HL-60 (cell line): Measurements from ENCODE around the gene RAG1.

Experiments
- DNase-seq, 2 experiments: peaks; one replicate each; pipeline ENCODE4 v3.0.0-alpha.2; 2010 to 2020; ENCODE audit warnings: low read depth in 1 of 2, low spot score in 1 of 2
- H3K27ac ChIP-seq: fragments of 250-450 bp; sonication (Bioruptor Pico); replicated peaks from 2 replicates; pipeline ENCODE4 v1.5.1; 2020; ENCODE audit warnings: mild to moderate bottlenecking, moderate library complexity
- H3K27me3 ChIP-seq: fragments of 250-450 bp; sonication (Bioruptor Pico); 2 replicates; pipeline ENCODE4 v1.5.1; 2021; ENCODE audit warnings: mild to moderate bottlenecking, moderate library complexity; ENCODE audit not compliant: insufficient read depth, poor library complexity, severe bottlenecking
- H3K4me3 ChIP-seq: replicated peaks from 2 replicates; pipeline ENCODE4 v1.5.1; 2011; ENCODE audit warnings: mild to moderate bottlenecking, control low read depth, low read length; ENCODE audit not compliant: insufficient read depth
- GABPA ChIP-seq: IDR thresholded peaks from 2 replicates; pipeline ENCODE4 v1.6.1; 2012; ENCODE audit warnings: low read depth
- POLR2AphosphoS5 ChIP-seq: IDR thresholded peaks from 2 replicates; pipeline ENCODE4 v1.6.1; 2012; ENCODE audit warnings: low read depth
- SPI1 ChIP-seq: IDR thresholded peaks from 2 replicates; pipeline ENCODE4 v1.6.1; 2012; ENCODE audit warnings: low read depth, mild to moderate bottlenecking, borderline replicate concordance
- TF ChIP-seq, protein P1 (sequence below): IDR thresholded peaks from one replicate; pipeline ENCODE4 v1.5.1; 2011; ENCODE audit warnings: low read length, control low read depth, inconsistent platforms; ENCODE audit not compliant: insufficient read depth
- TF ChIP-seq, protein P2 (sequence below): IDR thresholded peaks from 2 replicates; pipeline ENCODE4 v1.6.1; 2012; ENCODE audit warnings: low read depth; ENCODE audit not compliant: insufficient replicate concordance

Gene RAG1

DNA sequence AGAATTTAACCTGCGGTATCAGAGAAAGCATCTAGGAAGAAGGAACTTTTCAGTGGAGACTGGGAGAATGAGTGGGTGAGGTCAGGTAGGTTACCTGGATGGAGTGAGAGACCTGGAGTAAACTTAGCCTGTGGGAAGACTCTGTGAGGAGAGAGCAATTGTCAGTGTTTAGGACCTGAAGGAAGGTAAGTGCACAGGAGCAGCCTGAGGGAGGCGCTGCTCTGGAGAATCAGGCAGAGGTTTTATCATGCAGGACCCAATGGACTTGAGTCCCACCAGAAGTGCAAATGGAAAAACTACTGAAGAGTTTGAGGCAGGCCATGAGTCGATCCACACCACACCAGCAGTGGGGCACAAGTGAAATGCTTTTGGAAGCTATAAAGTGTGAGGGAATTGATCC, 15.9 kb downstream of the RAG1 start:
- H3K4me3 ChIP-seq: no peak overlapping the region
- TF ChIP-seq, protein P1, sequence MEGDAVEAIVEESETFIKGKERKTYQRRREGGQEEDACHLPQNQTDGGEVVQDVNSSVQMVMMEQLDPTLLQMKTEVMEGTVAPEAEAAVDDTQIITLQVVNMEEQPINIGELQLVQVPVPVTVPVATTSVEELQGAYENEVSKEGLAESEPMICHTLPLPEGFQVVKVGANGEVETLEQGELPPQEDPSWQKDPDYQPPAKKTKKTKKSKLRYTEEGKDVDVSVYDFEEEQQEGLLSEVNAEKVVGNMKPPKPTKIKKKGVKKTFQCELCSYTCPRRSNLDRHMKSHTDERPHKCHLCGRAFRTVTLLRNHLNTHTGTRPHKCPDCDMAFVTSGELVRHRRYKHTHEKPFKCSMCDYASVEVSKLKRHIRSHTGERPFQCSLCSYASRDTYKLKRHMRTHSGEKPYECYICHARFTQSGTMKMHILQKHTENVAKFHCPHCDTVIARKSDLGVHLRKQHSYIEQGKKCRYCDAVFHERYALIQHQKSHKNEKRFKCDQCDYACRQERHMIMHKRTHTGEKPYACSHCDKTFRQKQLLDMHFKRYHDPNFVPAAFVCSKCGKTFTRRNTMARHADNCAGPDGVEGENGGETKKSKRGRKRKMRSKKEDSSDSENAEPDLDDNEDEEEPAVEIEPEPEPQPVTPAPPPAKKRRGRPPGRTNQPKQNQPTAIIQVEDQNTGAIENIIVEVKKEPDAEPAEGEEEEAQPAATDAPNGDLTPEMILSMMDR: no peak
- TF ChIP-seq GABPA (no peak), SPI1 (no peak)
- no peak for DNase-seq
- no peaks in the 10 kb centered on the region for H3K27me3 ChIP-seq
- H3K27ac ChIP-seq: no peak overlapping the region

DNA sequence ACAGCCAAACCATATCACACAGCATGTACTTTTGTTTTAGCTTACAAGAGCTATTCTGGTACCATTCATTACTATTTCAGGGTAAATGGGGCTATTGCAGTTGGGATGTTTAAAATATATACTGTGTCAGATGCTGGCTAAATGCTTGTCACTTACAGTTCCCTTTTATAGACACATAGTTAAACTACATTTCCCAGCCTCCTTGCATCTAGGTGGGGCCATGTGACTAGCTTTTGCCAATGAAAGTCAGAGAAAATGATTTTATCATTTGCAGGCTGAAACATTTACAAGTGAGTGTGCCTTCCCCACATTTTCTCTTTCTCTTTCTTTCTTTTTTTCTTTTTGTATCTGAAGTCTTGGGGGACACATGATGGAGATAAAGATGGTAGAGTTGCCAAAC, 18.7 kb downstream of the RAG1 start:
- H3K4me3 ChIP-seq: no peak overlapping the region
- no peaks in the 10 kb centered on the region for H3K27me3 ChIP-seq
- no peak for DNase-seq
- no peak overlapping the region for H3K27ac ChIP-seq
- no peak for TF ChIP-seq GABPA
- TF ChIP-seq, protein P1: no peak
- peak; percentile 19; the same call in 1 of the 2 replicates for TF ChIP-seq SPI1

DNA sequence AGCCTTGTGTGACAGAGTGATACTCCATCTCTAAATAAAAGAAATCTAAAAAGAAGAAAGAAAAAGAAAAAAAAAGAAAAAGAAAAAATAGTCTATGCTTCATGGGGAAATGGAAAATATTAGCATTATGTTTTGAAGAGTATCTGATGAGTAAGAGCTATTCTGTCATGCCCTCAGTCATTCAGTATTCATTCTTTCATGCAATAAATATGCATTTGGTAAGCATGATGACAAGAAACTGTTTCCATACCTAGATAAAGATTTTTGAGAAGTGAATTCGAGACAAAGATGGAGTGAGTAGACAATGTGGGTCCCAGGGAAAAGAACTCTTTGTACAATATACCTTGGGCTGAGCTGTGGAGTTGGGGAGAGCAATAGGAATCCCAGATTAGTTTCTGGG, 20.3 kb downstream of the RAG1 start:
- no peak for DNase-seq
- Histone ChIP-seq H3K4me3 (no peak overlapping the region), H3K27ac (no peak overlapping the region), H3K27me3 (no peaks in the 10 kb centered on the region)
- TF ChIP-seq GABPA (no peak), POLR2AphosphoS5 (no peak), SPI1 (no peak)
- TF ChIP-seq, protein P2, sequence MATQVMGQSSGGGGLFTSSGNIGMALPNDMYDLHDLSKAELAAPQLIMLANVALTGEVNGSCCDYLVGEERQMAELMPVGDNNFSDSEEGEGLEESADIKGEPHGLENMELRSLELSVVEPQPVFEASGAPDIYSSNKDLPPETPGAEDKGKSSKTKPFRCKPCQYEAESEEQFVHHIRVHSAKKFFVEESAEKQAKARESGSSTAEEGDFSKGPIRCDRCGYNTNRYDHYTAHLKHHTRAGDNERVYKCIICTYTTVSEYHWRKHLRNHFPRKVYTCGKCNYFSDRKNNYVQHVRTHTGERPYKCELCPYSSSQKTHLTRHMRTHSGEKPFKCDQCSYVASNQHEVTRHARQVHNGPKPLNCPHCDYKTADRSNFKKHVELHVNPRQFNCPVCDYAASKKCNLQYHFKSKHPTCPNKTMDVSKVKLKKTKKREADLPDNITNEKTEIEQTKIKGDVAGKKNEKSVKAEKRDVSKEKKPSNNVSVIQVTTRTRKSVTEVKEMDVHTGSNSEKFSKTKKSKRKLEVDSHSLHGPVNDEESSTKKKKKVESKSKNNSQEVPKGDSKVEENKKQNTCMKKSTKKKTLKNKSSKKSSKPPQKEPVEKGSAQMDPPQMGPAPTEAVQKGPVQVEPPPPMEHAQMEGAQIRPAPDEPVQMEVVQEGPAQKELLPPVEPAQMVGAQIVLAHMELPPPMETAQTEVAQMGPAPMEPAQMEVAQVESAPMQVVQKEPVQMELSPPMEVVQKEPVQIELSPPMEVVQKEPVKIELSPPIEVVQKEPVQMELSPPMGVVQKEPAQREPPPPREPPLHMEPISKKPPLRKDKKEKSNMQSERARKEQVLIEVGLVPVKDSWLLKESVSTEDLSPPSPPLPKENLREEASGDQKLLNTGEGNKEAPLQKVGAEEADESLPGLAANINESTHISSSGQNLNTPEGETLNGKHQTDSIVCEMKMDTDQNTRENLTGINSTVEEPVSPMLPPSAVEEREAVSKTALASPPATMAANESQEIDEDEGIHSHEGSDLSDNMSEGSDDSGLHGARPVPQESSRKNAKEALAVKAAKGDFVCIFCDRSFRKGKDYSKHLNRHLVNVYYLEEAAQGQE: no peak
- TF ChIP-seq, protein P1: no peak

DNA sequence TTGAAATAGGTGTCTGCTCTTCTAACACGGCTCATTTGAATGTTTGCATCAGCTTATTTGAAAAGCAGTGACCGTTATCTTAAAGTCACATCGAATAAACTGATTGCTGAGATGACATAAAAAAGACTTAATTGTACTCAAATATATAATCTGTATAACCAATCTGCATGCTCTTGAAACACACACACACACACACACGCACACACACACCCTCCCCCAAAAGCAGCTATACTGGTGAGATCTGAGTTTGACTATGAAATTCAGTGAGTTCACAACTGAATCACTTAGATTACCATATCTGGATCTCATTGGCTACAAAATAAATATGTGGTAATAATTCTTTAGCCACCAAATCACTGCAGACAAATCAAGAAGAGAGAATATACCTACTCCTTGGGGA, 22.7 kb downstream of the RAG1 start:
- no peak for DNase-seq
- H3K27me3 ChIP-seq: no peaks in the 10 kb centered on the region
- no peak overlapping the region for H3K27ac ChIP-seq
- H3K4me3 ChIP-seq: no peak overlapping the region
- TF ChIP-seq, protein P2: no peak
- TF ChIP-seq SPI1 (no peak), POLR2AphosphoS5 (no peak), GABPA (no peak)
- TF ChIP-seq, protein P1: no peak
